H1 (cell line): ENCODE measurements around the gene NOTCH2. TPM values are rescaled to one million over a fixed set of nuclear protein-coding genes. Genes with fewer than 3 reads are reported as not detected.

Experiments
- CTCF ChIA-PET: fragments of 300-600 bp; sonication (Branson Sonifier 250); formaldehyde crosslinking; loops from one replicate; lab custom pipeline; 2021; ENCODE audit not compliant: partially characterized antibody; lab: Charles Lee
- POLR2A ChIA-PET: fragments of 300-600 bp; sonication (Branson Sonifier 250); formaldehyde crosslinking; loops from one replicate; lab custom pipeline; 2021; ENCODE audit warnings: inconsistent platforms; ENCODE audit not compliant: partially characterized antibody; lab: Charles Lee
- DNase-seq, 2 experiments: peaks; one replicate each; pipeline versions ENCODE4 v3.0.0 to v3.0.0-alpha.2; 2010 to 2022; ENCODE audit warnings: low spot score in 2 of 2, low read depth in 1 of 2, mixed read lengths in 1 of 2
- FAIRE-seq: peaks from 2 replicates; lab custom pipeline; 2011; peaks lifted over from hg19 to GRCh38; lab: Jason Lieb, UNC
- H2AFZ ChIP-seq: 2 replicates; pipeline ENCODE4 v1.8.1; 2012; ENCODE audit warnings: low read length, inconsistent platforms
- H2AK5ac ChIP-seq: 2 replicates; pipeline ENCODE4 v1.6.1; 2013; ENCODE audit warnings: low read depth, low read length
- H2BK120ac ChIP-seq: replicated peaks from 2 replicates; pipeline ENCODE3; 2013; ENCODE audit warnings: low read depth, low read length, inconsistent platforms
- H2BK12ac ChIP-seq: 2 replicates; pipeline ENCODE4 v1.6.1; 2013; ENCODE audit warnings: low read depth, low read length
- H2BK15ac ChIP-seq: 2 replicates; pipeline ENCODE4 v1.6.1; 2013; ENCODE audit warnings: low read length
- H2BK20ac ChIP-seq: 2 replicates; pipeline ENCODE4 v1.6.1; 2013; ENCODE audit warnings: low read length
- H2BK5ac ChIP-seq: 2 replicates; pipeline ENCODE4 v1.6.1; 2013; ENCODE audit warnings: low read depth, low read length
- H3K14ac ChIP-seq: 2 replicates; pipeline ENCODE4 v1.6.1; 2013; ENCODE audit warnings: inconsistent platforms; ENCODE audit not compliant: insufficient read length
- H3K18ac ChIP-seq: 2 replicates; pipeline ENCODE4 v1.6.1; 2013; ENCODE audit warnings: low read length; ENCODE audit errors: extremely low read depth
- H3K23ac ChIP-seq: 2 replicates; pipeline ENCODE4 v1.6.1; 2013; ENCODE audit warnings: inconsistent platforms; ENCODE audit not compliant: insufficient read length
- H3K23me2 ChIP-seq: 2 replicates; pipeline ENCODE4 v1.6.1; 2013; ENCODE audit warnings: low read depth, low read length
- H3K27ac ChIP-seq: 2 replicates; pipeline ENCODE4 v1.6.1; 2011; ENCODE audit warnings: low read depth, low read length, inconsistent platforms
- H3K27me3 ChIP-seq, 4 experiments: replicated peaks in 1 of 4; 1 replicate in 1 of 4; 2 replicates in 3 of 4; pipeline versions ENCODE4 v1.6.1 to v1.8.1; 2011 to 2013; ENCODE audit warnings: low read length in 3 of 4, mild to moderate bottlenecking in 3 of 4, inconsistent platforms in 2 of 4, mixed read lengths in 2 of 4, moderate library complexity in 1 of 4; ENCODE audit not compliant: control insufficient read depth in 3 of 4, insufficient read depth in 3 of 4; ENCODE audit errors: extremely low read depth in 1 of 4
- H3K36me3 ChIP-seq, 4 experiments: 2 replicates each; pipeline versions ENCODE4 v1.6.1 to v1.8.1; 2011 to 2013; ENCODE audit warnings: mild to moderate bottlenecking in 4 of 4, low read length in 3 of 4, moderate library complexity in 2 of 4, control low read depth in 1 of 4, inconsistent platforms in 1 of 4; ENCODE audit not compliant: insufficient read depth in 4 of 4, control insufficient read depth in 2 of 4
- H3K4ac ChIP-seq: replicated peaks from 2 replicates; pipeline ENCODE3; 2013; ENCODE audit warnings: low read length, low read depth, mixed read lengths, inconsistent platforms; ENCODE audit not compliant: insufficient read length
- H3K4me1 ChIP-seq, 4 experiments: replicated peaks in 1 of 4; 1 replicate in 1 of 4; 2 replicates in 3 of 4; pipeline versions ENCODE4 v1.6.1 to v1.8.1; 2011 to 2013; ENCODE audit warnings: low read length in 3 of 4, inconsistent platforms in 2 of 4, mixed read lengths in 1 of 4; ENCODE audit not compliant: insufficient read depth in 4 of 4, control insufficient read depth in 3 of 4
- H3K4me2 ChIP-seq, 2 experiments: 2 replicates each; pipeline versions ENCODE4 v1.6.1 to v1.8.1; 2011 to 2013; ENCODE audit warnings: low read depth in 2 of 2, low read length in 2 of 2, control low read depth in 1 of 2, inconsistent platforms in 1 of 2, mild to moderate bottlenecking in 1 of 2; ENCODE audit not compliant: insufficient read depth in 1 of 2
- H3K4me3 ChIP-seq, 4 experiments: fragments of 200-600, 300-600 bp in 1 of 4; sonication (generic), shearing (Covaris generic), sonication (Bioruptor Twin) in 1 of 4; 2 replicates each; pipeline versions ENCODE4 v1.5.1 to v1.8.1; 2011 to 2016; ENCODE audit warnings: low read length in 4 of 4, low read depth in 3 of 4, control low read depth in 2 of 4, inconsistent platforms in 2 of 4, mild to moderate bottlenecking in 2 of 4, mixed read lengths in 1 of 4, moderate library complexity in 1 of 4; ENCODE audit not compliant: insufficient read depth in 2 of 4; ENCODE audit errors: extremely low read depth in 1 of 4
- H3K56ac ChIP-seq: replicated peaks from 2 replicates; pipeline ENCODE3; 2013; ENCODE audit warnings: low read depth, mild to moderate bottlenecking, mixed read lengths, low read length, inconsistent platforms; ENCODE audit not compliant: insufficient read length
- H3K79me1 ChIP-seq: 2 replicates; pipeline ENCODE4 v1.6.1; 2013; ENCODE audit warnings: low read depth, low read length, control low read depth
- H3K79me2 ChIP-seq, 2 experiments: 2 replicates each; pipeline versions ENCODE4 v1.6.1 to v1.8.1; 2012 to 2013; ENCODE audit warnings: low read length in 2 of 2, mild to moderate bottlenecking in 2 of 2, inconsistent platforms in 1 of 2; ENCODE audit not compliant: insufficient read depth in 2 of 2, control insufficient read depth in 1 of 2
- H3K9ac ChIP-seq, 4 experiments: replicated peaks in 1 of 4; 1 replicate in 1 of 4; 2 replicates in 3 of 4; pipeline versions ENCODE4 v1.6.1 to v1.8.1; 2011 to 2013; ENCODE audit warnings: low read depth in 3 of 4, low read length in 3 of 4, control low read depth in 2 of 4, mild to moderate bottlenecking in 2 of 4, moderate library complexity in 2 of 4, inconsistent platforms in 1 of 4; ENCODE audit errors: extremely low read depth in 1 of 4
- H3K9me3 ChIP-seq, 2 experiments: 2 replicates each; pipeline versions ENCODE4 v1.6.1 to v1.8.1; 2012 to 2013; ENCODE audit warnings: mild to moderate bottlenecking in 2 of 2, moderate library complexity in 2 of 2, control low read depth in 1 of 2, inconsistent platforms in 1 of 2, low read depth in 1 of 2, low read length in 1 of 2, mixed read lengths in 1 of 2; ENCODE audit not compliant: insufficient read depth in 2 of 2
- H4K20me1 ChIP-seq, 2 experiments: replicated peaks in 1 of 2; 2 replicates each; pipeline versions ENCODE3 to v1.8.1; 2011 to 2013; ENCODE audit warnings: inconsistent platforms in 2 of 2, low read length in 2 of 2, mild to moderate bottlenecking in 1 of 2; ENCODE audit not compliant: insufficient read depth in 2 of 2, control insufficient read depth in 1 of 2
- H4K5ac ChIP-seq: 2 replicates; pipeline ENCODE4 v1.6.1; 2013; ENCODE audit warnings: low read length, low read depth, mixed read lengths, inconsistent platforms; ENCODE audit not compliant: insufficient read length
- H4K8ac ChIP-seq: 2 replicates; pipeline ENCODE4 v1.8.0; 2013; ENCODE audit warnings: mild to moderate bottlenecking, moderate library complexity, low read length, inconsistent platforms; ENCODE audit not compliant: insufficient read depth; ENCODE audit errors: extremely low read depth
- H4K91ac ChIP-seq: replicated peaks from 2 replicates; pipeline ENCODE3; 2013; ENCODE audit warnings: low read length, mixed read lengths, inconsistent platforms; ENCODE audit not compliant: insufficient read length
- CBX5 ChIP-seq: fragments of 300-800, 300-1000 bp; sonication (generic); IDR thresholded peaks from 2 replicates; pipeline ENCODE4 v1.7.1; 2016; ENCODE audit warnings: antibody characterized with exemption, low read length, low read depth
- FOSL1 ChIP-seq: IDR thresholded peaks from 2 replicates; pipeline ENCODE4 v1.6.1; 2011; ENCODE audit warnings: mild to moderate bottlenecking, low read depth, low read length, moderate library complexity; ENCODE audit not compliant: insufficient read depth
- HDAC2 ChIP-seq, 2 experiments: fragments of 300-600 bp in 1 of 2; sonication (generic) in 1 of 2; IDR thresholded peaks; 2 replicates each; pipeline ENCODE4 v1.6.1; 2011 to 2012; ENCODE audit warnings: low read depth in 2 of 2, low read length in 2 of 2, mild to moderate bottlenecking in 2 of 2, moderate library complexity in 2 of 2, borderline replicate concordance in 1 of 2, inconsistent platforms in 1 of 2
- JUND ChIP-seq: IDR thresholded peaks from 2 replicates; pipeline ENCODE4 v1.6.1; 2011; ENCODE audit warnings: mild to moderate bottlenecking, improper control_type of control experiment, low read length
- KDM1A ChIP-seq: fragments of 200-600, 300-600 bp; sonication (generic); IDR thresholded peaks from 2 replicates; pipeline ENCODE4 v1.7.1; 2016; ENCODE audit warnings: mild to moderate bottlenecking, low read length, borderline replicate concordance
- POLR2AphosphoS5 ChIP-seq: IDR thresholded peaks from 2 replicates; pipeline ENCODE4 v1.6.1; 2011; ENCODE audit warnings: low read depth, low read length
- RBBP5 ChIP-seq: IDR thresholded peaks from 2 replicates; pipeline ENCODE4 v1.7.1; 2012; ENCODE audit warnings: low read depth, mild to moderate bottlenecking, inconsistent platforms, low read length, moderate library complexity, borderline replicate concordance
- SIN3A ChIP-seq, 2 experiments: IDR thresholded peaks in 1 of 2; conservative IDR thresholded peaks in 1 of 2; 2 replicates each; pipeline ENCODE4 v1.6.1; 2011 to 2012; ENCODE audit warnings: low read length in 2 of 2, improper control_type of control experiment in 1 of 2, low read depth in 1 of 2, mild to moderate bottlenecking in 1 of 2
- SIX5 ChIP-seq: IDR thresholded peaks from 2 replicates; pipeline ENCODE4 v1.6.1; 2011; ENCODE audit warnings: mild to moderate bottlenecking, low read depth, low read length
- TAF1 ChIP-seq: IDR thresholded peaks from 2 replicates; pipeline ENCODE4 v1.6.1; 2011; ENCODE audit warnings: mild to moderate bottlenecking, low read depth, low read length
- polyA plus RNA-seq, 7 experiments: library from polyadenylated mRNA; depleted of rRNA in 3 of 7; stranded (reverse) in 5 of 7; unstranded in 2 of 7; fragments of >200 nt in 5 of 7; fragments of 200-250 nt in 2 of 7; gene quantifications; 1 replicate in 5 of 7; 2 replicates in 1 of 7; 4 replicates in 1 of 7; pipeline versions ENCODE4 v1.2.1 to v1.2.3, GENCODE V29; 2011 to 2013; ENCODE audit warnings: missing spikeins in 2 of 7, mixed read lengths in 2 of 7
- total RNA-seq: library from RNA; stranded (reverse); fragmentation: NEBNext Ultra II Directional; extraction: Animal tissue kit (Norgen Biotek cat#: 25700); gene quantifications from 2 replicates; pipeline ENCODE4 v1.2.1, GENCODE V29; 2021
- TF ChIP-seq, protein P1 (sequence below), 3 experiments: IDR thresholded peaks; 1 replicate in 2 of 3; 2 replicates in 1 of 3; pipeline versions ENCODE4 v1.5.1 to v1.6.1; 2011; ENCODE audit warnings: low read length in 3 of 3, mild to moderate bottlenecking in 3 of 3, inconsistent platforms in 2 of 3, low read depth in 1 of 3, moderate library complexity in 1 of 3; ENCODE audit not compliant: insufficient read depth in 1 of 3; ENCODE audit errors: control extremely low read depth in 1 of 3

NOTCH2 gene
- total and polyA plus RNA-seq, 2 of the 8 experiments (the other 6 are each of a cell fraction or from before 2014, with no cell fraction given), result 17.7 to 63.0 TPM

GRCh38 chr1:119933397-119933796 is 136.1 kb downstream of the NOTCH2 start:
- Histone ChIP-seq H4K20me1 (peaks cover 0 to 4% of the 10 kb centered on the region in 2 experiments), H3K4me1 (peaks cover 0 to 3% (median 0%) of the 10 kb centered on the region in 4 experiments; a peak in 1 of 7 replicates), H3K27ac (no peak overlapping the region), H3K56ac (no peak overlapping the region), H4K91ac (no peak overlapping the region), H2AK5ac (no peak overlapping the region), H3K23me2 (no peaks in the 10 kb centered on the region; the same call in 1 of the 2 replicates), H2BK12ac (no peak overlapping the region), H2AFZ (no peak overlapping the region), H3K4ac (no peak overlapping the region), H4K8ac (no peak overlapping the region), H3K9me3 (no peaks in the 10 kb centered on the region), H3K4me3 (no peak overlapping the region), H2BK5ac (no peak overlapping the region), H4K5ac (no peak overlapping the region), H2BK120ac (no peak overlapping the region), H3K4me2 (no peak overlapping the region), H3K18ac (no peak overlapping the region), H3K14ac (no peak overlapping the region), H2BK20ac (no peak overlapping the region), H3K27me3 (no peaks in the 10 kb centered on the region), H2BK15ac (no peak overlapping the region), H3K23ac (no peak overlapping the region), H3K79me1 (no peaks in the 10 kb centered on the region; the same call in 1 of the 2 replicates), H3K79me2 (no peaks in the 10 kb centered on the region), H3K36me3 (peaks cover 4 to 17% (median 10%) of the 10 kb centered on the region in 4 experiments), H3K9ac (no peak overlapping the region)
- no peak for DNase-seq
- CTCF ChIA-PET, result interaction anchor here (1.0 kb wide), 1 partner anchor 50 kb away, joined by 3 read pairs; no protein-coding TSS in a partner anchor
- FAIRE-seq, result no peak
- POLR2A ChIA-PET, result no interaction called here
- TF ChIP-seq HDAC2 (IDR thresholded peaks at IDR 0.05; ENCODE audit: borderline replicate concordance in 1 of 2, low read depth in 2 of 2, low read length in 2 of 2) (no peak), FOSL1 (no peak), SIX5 (no peak), RBBP5 (no peak), JUND (no peak), CBX5 (no peak), KDM1A (no peak), SIN3A (conservative IDR thresholded peaks at IDR 0.05 in 1 of 2, IDR thresholded peaks at IDR 0.05 in 1 of 2; ENCODE audit: low read depth in 1 of 2, low read length in 2 of 2) (no peak), POLR2AphosphoS5 (no peak), TAF1 (no peak)
- TF ChIP-seq, protein P1, sequence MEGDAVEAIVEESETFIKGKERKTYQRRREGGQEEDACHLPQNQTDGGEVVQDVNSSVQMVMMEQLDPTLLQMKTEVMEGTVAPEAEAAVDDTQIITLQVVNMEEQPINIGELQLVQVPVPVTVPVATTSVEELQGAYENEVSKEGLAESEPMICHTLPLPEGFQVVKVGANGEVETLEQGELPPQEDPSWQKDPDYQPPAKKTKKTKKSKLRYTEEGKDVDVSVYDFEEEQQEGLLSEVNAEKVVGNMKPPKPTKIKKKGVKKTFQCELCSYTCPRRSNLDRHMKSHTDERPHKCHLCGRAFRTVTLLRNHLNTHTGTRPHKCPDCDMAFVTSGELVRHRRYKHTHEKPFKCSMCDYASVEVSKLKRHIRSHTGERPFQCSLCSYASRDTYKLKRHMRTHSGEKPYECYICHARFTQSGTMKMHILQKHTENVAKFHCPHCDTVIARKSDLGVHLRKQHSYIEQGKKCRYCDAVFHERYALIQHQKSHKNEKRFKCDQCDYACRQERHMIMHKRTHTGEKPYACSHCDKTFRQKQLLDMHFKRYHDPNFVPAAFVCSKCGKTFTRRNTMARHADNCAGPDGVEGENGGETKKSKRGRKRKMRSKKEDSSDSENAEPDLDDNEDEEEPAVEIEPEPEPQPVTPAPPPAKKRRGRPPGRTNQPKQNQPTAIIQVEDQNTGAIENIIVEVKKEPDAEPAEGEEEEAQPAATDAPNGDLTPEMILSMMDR (IDR thresholded peaks at IDR 0.05; ENCODE audit: control extremely low read depth in 1 of 3, insufficient read depth in 1 of 3, low read depth in 1 of 3, low read length in 3 of 3), result no peak
